HG03066 (cell line): Measurements from ENCODE around the gene TFDP2.
"Not testable (repeated sequence)": the region's sequence is repeated elsewhere in the genome, so short reads cannot be mapped to it uniquely, and the experiment has no call there.

Source experiments
- ATAC-seq: cut with Tn5 transposase; IDR thresholded peaks from one replicate; pipeline ENCODE4 v1.9.1; 2021; ENCODE audit warnings: low read depth; ENCODE audit not compliant: unreplicated experiment

TFDP2 gene

GRCh38 chr3:142148792-142149672, at the start of gene TFDP2:
Gene TFDP2, minus strand, starts transcription at chr3:142149544. Its CDS starts 47,795 bp downstream, at chr3:142101749.
- ATAC-seq: peak; percentile 98

- ATAC-seq: no peak
Observed at GRCh38 chr3:142188846-142189245, 39.5 kb upstream of the TFDP2 start.

GRCh38 chr3:142180761-142181362, 31.5 kb upstream of the TFDP2 start:
- no peak for ATAC-seq

- no peak for ATAC-seq
Observed at GRCh38 chr3:142175478-142175877, 26.1 kb upstream of the TFDP2 start.

GRCh38 chr3:142174559-142174958, 25.2 kb upstream of the TFDP2 start:
- ATAC-seq: no peak

- no peak for ATAC-seq
Observed at GRCh38 chr3:142168514-142168913, 19.2 kb upstream of the TFDP2 start.

GRCh38 chr3:142165194-142165593, 15.8 kb upstream of the TFDP2 start:
- ATAC-seq: no peak

- no peak for ATAC-seq
Observed at GRCh38 chr3:142159083-142159740, 9.9 kb upstream of the TFDP2 start.

- no peak for ATAC-seq
Observed at GRCh38 chr3:142154186-142154585, 4.8 kb upstream of the TFDP2 start.

GRCh38 chr3:142152384-142152783, 3.0 kb upstream of the TFDP2 start:
- ATAC-seq: no peak

- no peak for ATAC-seq
Observed at GRCh38 chr3:142151828-142152227, 2.5 kb upstream of the TFDP2 start.

- ATAC-seq: no peak
Observed at GRCh38 chr3:142151240-142151639, 1.9 kb upstream of the TFDP2 start.

- no peak for ATAC-seq
Observed at GRCh38 chr3:142150271-142150670, 927 bp upstream of the TFDP2 start.

- no peak for ATAC-seq
Observed at GRCh38 chr3:142149673-142149992, 289 bp upstream of the TFDP2 start.

- ATAC-seq: no peak
Observed at GRCh38 chr3:142148044-142148791, 1.1 kb downstream of the TFDP2 start.

- ATAC-seq: not testable (repeated sequence)
Observed at GRCh38 chr3:142144587-142144986, 4.8 kb downstream of the TFDP2 start.

- not testable (repeated sequence) for ATAC-seq
Observed at GRCh38 chr3:142140608-142141285, 8.6 kb downstream of the TFDP2 start.

GRCh38 chr3:142137089-142137488, 12.3 kb downstream of the TFDP2 start:
- ATAC-seq: not testable (repeated sequence)

- ATAC-seq: no peak
Observed at GRCh38 chr3:142134799-142135325, 14.5 kb downstream of the TFDP2 start.
